A673 (cell line): ENCODE results near the gene FAS. TPM values are rescaled to one million over a fixed set of nuclear protein-coding genes. Genes with fewer than 3 reads are reported as not detected.

ENCODE experiments used
- BruUV-seq: library from RNA; stranded (reverse); fragments of 400-500 nt; replicated peaks from 2 replicates; lab custom pipeline; 2021; lab: Mats Ljungman, UMichigan
- CTCF ChIA-PET: fragments of 300-600 bp; sonication (Branson Sonifier 250); formaldehyde crosslinking; loops from one replicate; lab custom pipeline; 2022; ENCODE audit warnings: antibody characterized with exemption; lab: Charles Lee
- POLR2A ChIA-PET: fragments of 300-600 bp; sonication (Branson Sonifier 250); formaldehyde crosslinking; loops from one replicate; lab custom pipeline; 2022; ENCODE audit warnings: antibody characterized with exemption; ENCODE audit not compliant: low non-redundant PET; lab: Charles Lee
- DNase-seq: peaks from one replicate; pipeline ENCODE4 v3.0.0-alpha.2; 2015; ENCODE audit warnings: low spot score
- H3K27ac ChIP-seq: fragments of 200-600 bp; sonication (generic); 2 replicates; pipeline ENCODE4 v1.5.1; 2016; ENCODE audit warnings: mixed run types, low read depth, mild to moderate bottlenecking, mixed read lengths, antibody characterized with exemption, low read length; ENCODE audit not compliant: poor library complexity, severe bottlenecking
- H3K27me3 ChIP-seq: fragments of 200-600 bp; sonication (generic); replicated peaks from 2 replicates; pipeline ENCODE4 v1.6.1; 2017; ENCODE audit warnings: mixed run types, low read depth, mild to moderate bottlenecking, mixed read lengths, antibody characterized with exemption, low read length; ENCODE audit not compliant: insufficient read depth, poor library complexity
- H3K36me3 ChIP-seq: fragments of 200-600 bp; sonication (generic); 2 replicates; pipeline ENCODE4 v1.6.1; 2016; ENCODE audit warnings: mixed run types, mild to moderate bottlenecking, mixed read lengths, antibody characterized with exemption, low read length; ENCODE audit not compliant: insufficient read depth, poor library complexity, severe bottlenecking
- H3K4me1 ChIP-seq: fragments of 200-600 bp; sonication (generic); 2 replicates; pipeline ENCODE4 v1.6.1; 2017; ENCODE audit warnings: mixed run types, mild to moderate bottlenecking, mixed read lengths, antibody characterized with exemption, low read length; ENCODE audit not compliant: insufficient read depth, poor library complexity, severe bottlenecking
- H3K4me3 ChIP-seq: fragments of 200-600 bp; sonication (generic); 2 replicates; pipeline ENCODE4 v1.5.1; 2016; ENCODE audit warnings: low read depth, mixed run types, mild to moderate bottlenecking, mixed read lengths, low read length; ENCODE audit not compliant: poor library complexity, severe bottlenecking
- H3K9me3 ChIP-seq: fragments of 200-600 bp; sonication (generic); 2 replicates; pipeline ENCODE4 v1.6.1; 2016; ENCODE audit warnings: mixed run types, low read depth, mild to moderate bottlenecking, mixed read lengths, antibody characterized with exemption, low read length; ENCODE audit not compliant: poor library complexity, severe bottlenecking
- EZH2 ChIP-seq: fragments of 200-600 bp; sonication (generic); IDR thresholded peaks from 2 replicates; pipeline ENCODE4 v1.6.1; 2017; ENCODE audit warnings: borderline replicate concordance, low read depth, mild to moderate bottlenecking, mixed read lengths, antibody characterized with exemption, low read length; ENCODE audit not compliant: poor library complexity, severe bottlenecking
- intact Hi-C: fragments of 100-400 bp; cut with micrococcal nuclease; formaldehyde crosslinking; loops from one replicate; pipeline ENCODE4 v1.10.0; 2022; ENCODE audit not compliant: unreplicated experiment
- total RNA-seq: library from RNA; stranded (reverse); gene quantifications from 2 replicates; pipeline ENCODE4 v1.2.3, GENCODE V29; 2021
- TF ChIP-seq, protein P1 (sequence below): fragments of 300-800, 200-600 bp; sonication (generic); conservative IDR thresholded peaks from 2 replicates; pipeline ENCODE4 v1.5.1; 2017; ENCODE audit warnings: low read depth, mild to moderate bottlenecking, antibody characterized with exemption, low read length, moderate library complexity, mixed read lengths

Gene FAS
- total RNA-seq, 1 experiment from 2014 or later, result 30.4 TPM

DNA sequence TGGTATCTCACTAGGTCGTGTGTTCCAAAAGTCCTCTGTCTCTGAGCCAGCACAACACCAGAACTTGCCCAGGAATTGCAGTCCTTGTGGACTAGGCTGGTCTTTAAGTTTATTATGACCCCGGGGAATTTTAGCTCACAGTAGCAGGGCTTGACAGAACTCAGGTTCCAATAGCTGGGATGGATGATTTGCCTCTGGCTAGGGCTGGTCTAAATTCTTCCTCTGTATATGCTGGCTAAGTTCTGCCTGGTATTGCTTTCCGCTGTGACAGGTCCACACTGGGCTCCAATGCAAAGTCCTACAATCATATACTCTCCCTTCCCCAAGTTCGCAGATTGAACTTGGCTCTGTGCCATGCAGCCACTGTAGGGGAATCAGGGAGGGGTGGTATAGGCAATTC is 52.5 kb downstream of the FAS start:
- POLR2A ChIA-PET, result no interaction called here
- CTCF ChIA-PET, result no interaction called here
- BruUV-seq, result no TSS peak
- Histone ChIP-seq H3K4me1 (no peaks in the 10 kb centered on the region), H3K27ac (no peak overlapping the region), H3K4me3 (no peak overlapping the region), H3K27me3 (no peaks in the 10 kb centered on the region), H3K9me3 (no peaks in the 10 kb centered on the region), H3K36me3 (no peaks in the 10 kb centered on the region)
- no peak for DNase-seq
- no peak for TF ChIP-seq EZH2
- TF ChIP-seq, protein P1, sequence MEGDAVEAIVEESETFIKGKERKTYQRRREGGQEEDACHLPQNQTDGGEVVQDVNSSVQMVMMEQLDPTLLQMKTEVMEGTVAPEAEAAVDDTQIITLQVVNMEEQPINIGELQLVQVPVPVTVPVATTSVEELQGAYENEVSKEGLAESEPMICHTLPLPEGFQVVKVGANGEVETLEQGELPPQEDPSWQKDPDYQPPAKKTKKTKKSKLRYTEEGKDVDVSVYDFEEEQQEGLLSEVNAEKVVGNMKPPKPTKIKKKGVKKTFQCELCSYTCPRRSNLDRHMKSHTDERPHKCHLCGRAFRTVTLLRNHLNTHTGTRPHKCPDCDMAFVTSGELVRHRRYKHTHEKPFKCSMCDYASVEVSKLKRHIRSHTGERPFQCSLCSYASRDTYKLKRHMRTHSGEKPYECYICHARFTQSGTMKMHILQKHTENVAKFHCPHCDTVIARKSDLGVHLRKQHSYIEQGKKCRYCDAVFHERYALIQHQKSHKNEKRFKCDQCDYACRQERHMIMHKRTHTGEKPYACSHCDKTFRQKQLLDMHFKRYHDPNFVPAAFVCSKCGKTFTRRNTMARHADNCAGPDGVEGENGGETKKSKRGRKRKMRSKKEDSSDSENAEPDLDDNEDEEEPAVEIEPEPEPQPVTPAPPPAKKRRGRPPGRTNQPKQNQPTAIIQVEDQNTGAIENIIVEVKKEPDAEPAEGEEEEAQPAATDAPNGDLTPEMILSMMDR, result no peak
- intact Hi-C loops, result no loop called here

DNA sequence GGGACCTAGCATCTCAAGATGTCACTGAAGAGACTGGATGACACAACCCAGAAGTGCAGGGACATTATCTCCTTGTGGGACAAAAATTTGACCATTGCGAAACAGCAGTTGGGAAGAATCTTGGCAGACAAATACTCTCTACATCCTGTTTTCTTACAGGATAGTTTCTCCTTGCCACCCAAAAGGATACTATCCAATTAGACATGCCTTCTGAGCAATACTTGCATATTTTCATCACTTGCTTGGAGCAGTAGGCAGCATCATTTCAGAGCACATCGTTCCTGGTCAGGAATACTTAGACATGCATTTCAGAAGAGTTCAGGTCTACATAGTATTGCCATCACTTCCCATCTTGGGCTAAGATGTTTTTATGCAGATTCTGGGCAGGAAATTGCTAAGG is 56.8 kb downstream of the FAS start:
- Histone ChIP-seq H3K4me1 (no peaks in the 10 kb centered on the region), H3K4me3 (no peak overlapping the region), H3K27ac (no peak overlapping the region), H3K36me3 (no peaks in the 10 kb centered on the region), H3K9me3 (no peaks in the 10 kb centered on the region), H3K27me3 (no peaks in the 10 kb centered on the region)
- intact Hi-C loops, result no loop called here
- POLR2A ChIA-PET, result no interaction called here
- TF ChIP-seq, protein P1, result no peak
- no peak for TF ChIP-seq EZH2
- CTCF ChIA-PET, result no interaction called here
- peak; percentile 18 for DNase-seq
- BruUV-seq, result no TSS peak

DNA sequence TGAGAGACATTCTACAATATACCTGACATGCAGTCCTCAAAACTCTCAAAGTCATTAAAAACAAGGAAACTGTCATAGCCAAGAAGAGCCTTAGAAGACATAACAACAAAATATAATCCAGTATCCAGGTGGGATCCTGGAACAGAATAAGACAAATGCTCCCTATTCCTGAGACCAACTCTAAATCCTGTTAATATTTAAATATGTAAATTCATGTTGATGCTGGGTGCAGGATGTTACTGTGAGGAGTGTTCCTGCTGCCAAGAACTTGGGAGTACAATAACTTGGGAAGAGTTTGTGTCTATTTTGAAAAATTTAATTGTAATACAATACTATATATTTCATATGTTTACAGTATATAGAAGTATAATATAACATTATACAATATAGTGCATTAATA is 61.0 kb downstream of the FAS start:
- CTCF ChIA-PET, result no interaction called here
- Histone ChIP-seq H3K27me3 (no peaks in the 10 kb centered on the region), H3K4me1 (no peaks in the 10 kb centered on the region), H3K4me3 (no peak overlapping the region), H3K36me3 (no peaks in the 10 kb centered on the region), H3K9me3 (no peaks in the 10 kb centered on the region), H3K27ac (no peak overlapping the region)
- TF ChIP-seq, protein P1, result no peak
- no peak for TF ChIP-seq EZH2
- intact Hi-C loops, result no loop called here
- BruUV-seq, result no TSS peak
- no peak for DNase-seq
- POLR2A ChIA-PET, result no interaction called here
